Activated CD8-positive, alpha-beta memory T cell treated with anti-CD3 and anti-CD28 coated beads for 4 hours (primary cell): ENCODE results near the gene SLC7A7.
"Not testable (repeated sequence)": the region's sequence is repeated elsewhere in the genome, so short reads cannot be mapped to it uniquely, and the experiment has no call there.

Experiments used
- DNase-seq, 2 donors: peaks; one replicate each; pipeline ENCODE4 v3.0.0-alpha.2; 2020; ENCODE audit warnings: low read depth in 2 of 2

The SLC7A7 gene

GRCh38 chr14:22793550-22793949, 21.7 kb downstream of the SLC7A7 start:
- DNase-seq: not testable (repeated sequence)

- no peak for DNase-seq
Measured at GRCh38 chr14:22792158-22792557, 23.1 kb downstream of the SLC7A7 start.

GRCh38 chr14:22791301-22791700, 23.9 kb downstream of the SLC7A7 start:
- no peak for DNase-seq

DNA sequence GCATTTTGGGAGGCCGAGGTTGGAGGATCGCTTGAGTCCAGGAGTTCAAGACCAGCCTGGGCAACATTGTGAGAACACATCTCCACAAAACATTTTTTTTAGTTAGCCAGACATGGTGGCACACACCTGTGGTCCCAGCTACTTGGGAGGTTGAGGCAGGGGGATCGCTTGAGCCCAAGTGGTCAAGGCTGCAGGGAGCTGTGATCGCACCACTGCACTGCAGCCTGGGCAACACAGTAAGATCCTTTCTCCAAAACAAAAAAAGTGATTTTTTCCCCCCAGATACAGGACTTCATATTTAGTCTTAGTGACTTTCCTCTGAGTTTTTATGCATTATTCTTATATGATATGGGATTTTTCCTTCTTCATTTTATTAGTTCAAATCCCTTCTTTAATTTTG, 28.6 kb downstream of the SLC7A7 start:
- no peak for DNase-seq

DNA sequence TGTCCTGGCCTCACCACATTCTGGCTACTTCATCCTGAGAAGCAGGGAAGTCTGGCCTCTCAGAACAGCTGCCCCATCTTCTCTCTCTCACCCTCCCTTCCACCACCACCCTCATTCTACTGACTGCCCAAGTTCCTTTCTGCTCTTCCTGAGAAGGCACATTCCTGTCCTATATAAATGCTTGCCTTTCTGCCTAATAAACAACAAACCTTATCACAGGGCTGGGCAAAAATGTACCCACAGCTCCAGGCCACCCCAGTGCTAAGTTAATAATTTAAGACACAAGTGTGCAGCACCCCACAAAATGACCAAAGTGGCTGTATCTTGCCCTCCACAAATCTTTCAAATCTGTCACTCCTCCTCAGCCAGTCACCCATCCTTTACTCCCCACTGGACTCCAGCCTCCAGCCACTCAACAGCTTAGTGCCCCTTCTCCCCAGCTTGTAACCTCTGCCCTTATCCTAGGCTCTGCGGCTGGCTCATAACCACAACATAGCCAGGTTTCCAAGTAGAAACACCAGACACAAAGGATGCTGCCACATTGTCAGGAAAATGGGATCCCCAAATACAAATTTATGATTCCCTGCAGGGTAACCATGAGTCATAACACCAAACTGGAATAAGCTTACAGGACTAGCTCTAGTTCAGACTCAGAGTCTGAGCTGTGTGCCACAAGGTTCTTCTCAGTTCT, 33.8 kb downstream of the SLC7A7 start:
- no peak for DNase-seq

DNA sequence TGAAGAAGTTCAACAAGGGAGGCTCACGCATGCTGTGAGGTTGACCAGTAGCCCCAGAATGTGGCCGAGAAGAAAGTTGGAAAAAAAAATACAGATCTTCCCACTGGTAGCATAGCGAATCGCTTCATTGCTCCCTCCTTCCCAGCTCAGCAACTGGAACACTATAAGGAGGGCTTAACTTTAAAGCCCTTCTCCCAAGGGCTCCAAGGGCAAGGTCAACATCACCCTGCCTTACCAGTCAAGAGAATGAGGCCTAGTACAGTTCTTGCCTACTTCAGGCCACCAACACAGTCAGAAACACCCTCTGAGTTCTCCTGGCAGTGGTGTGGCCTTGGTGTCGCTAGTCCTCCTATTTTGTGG, 34.3 kb downstream of the SLC7A7 start:
- DNase-seq: no peak

DNA sequence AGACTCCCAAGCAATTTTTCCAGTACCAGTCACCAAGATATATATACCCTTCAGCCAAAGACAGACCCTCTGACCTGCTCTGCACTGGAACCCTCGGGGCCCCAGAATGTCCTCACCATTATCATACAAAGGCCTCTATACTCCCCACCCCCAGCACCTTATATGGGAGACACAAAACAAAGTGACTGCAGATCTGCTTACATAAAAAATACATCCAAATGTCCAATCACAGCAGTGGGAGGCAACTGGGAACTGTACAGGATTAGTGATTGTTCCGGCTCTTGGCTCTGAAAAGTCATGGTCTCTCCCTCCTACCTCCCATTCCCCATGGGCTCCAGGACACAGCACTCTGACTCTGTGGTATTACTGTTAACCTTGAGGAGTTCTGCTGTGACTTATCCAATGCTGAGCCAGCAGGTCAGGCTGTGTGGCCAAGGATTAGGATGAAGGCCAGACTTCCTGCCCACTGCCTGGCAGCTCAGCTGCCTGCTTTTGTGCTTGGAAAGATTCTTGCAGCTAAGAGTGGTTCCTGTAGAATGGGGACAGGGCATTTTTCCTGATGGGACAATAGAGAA, 35.0 kb downstream of the SLC7A7 start:
- no peak for DNase-seq

DNA sequence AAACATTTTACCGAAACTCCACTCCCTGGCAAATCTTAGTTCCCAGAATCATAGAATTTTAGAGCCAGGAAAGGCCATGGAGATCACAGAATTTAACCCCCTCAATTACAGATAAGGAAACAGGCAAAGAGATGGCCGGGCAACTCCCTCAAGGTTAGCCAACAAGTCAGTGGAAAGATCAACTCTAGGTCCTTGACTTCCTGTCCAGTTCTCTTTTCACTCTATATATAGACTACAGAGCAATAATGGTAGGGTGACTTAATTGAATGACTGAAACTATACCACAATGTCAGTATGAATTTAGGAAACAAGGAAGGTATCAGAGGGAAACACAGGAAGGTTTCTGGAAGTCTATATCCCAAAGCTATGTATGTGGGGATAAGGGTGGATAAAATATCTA, 37.2 kb downstream of the SLC7A7 start:
- DNase-seq: no peak

DNA sequence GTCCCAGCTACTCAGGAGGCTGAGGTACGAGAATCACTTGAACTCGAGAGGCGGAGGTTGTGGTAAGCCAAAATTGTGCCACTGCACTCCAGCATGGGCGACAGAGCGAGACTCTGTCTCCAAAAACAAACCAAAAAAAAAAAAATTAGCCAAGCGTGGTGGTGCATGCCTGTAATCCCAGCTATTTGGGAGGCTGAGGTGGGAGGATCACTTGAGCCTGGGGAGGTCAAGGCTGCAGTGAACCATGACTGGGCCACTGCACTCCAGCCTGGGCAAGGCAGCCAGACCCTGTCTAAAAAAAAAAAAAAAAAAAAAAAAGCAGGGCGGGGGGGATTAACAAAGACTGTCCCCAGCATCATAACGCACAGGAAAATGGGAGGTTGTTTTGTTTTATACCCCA, 38.4 kb downstream of the SLC7A7 start:
- DNase-seq: not testable (repeated sequence)

- DNase-seq: no peak
Measured at GRCh38 chr14:22776215-22776614, 39.0 kb downstream of the SLC7A7 start.

GRCh38 chr14:22774011-22774706, 41.1 kb downstream of the SLC7A7 start:
- no peak for DNase-seq

GRCh38 chr14:22773162-22774010, 41.8 kb downstream of the SLC7A7 start:
- DNase-seq: no peak

- no peak for DNase-seq
Measured at GRCh38 chr14:22772725-22773124, 42.5 kb downstream of the SLC7A7 start.

GRCh38 chr14:22770481-22771187, 44.6 kb downstream of the SLC7A7 start:
- no peak for DNase-seq

DNA sequence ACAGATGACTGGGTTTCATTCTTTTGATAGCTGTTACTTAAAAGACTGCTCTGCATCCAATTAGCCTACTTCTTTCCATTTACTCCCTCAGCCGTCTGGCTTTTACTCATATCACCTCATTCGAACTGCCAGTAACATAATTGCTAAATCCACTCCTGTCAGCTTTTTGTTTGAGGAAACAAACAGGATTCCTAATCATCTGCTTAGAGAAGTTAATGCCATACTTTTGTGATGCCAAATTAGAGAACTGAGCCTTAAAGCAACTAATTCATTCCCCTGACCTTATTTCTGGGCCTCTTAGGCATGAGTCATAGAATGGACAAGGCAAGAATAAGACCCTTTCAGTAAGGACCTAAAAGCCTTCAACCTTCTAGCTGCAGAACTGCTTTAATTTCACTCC, 45.9 kb downstream of the SLC7A7 start:
- DNase-seq: no peak

DNA sequence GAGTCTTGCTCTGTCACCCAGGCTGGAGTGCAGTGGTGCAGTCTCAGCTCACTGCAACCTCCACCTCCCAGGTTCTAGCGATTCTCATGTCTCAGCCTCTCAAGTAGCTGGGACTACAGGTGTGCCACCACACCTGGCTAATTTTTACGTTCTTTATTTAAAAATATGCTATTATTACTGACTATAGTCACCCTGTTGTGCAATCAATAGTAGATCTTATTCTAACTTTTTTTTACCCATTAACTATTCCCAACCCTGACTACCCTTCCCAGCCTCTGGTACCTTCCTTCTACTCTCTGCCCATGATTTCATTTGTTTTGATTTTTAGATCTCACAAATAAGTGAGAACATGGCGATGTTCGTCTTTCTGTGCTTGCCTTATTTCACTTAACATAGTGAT, 46.3 kb downstream of the SLC7A7 start:
- DNase-seq: no peak

- DNase-seq: no peak
Measured at GRCh38 chr14:22767323-22767589, 48.0 kb downstream of the SLC7A7 start.

DNA sequence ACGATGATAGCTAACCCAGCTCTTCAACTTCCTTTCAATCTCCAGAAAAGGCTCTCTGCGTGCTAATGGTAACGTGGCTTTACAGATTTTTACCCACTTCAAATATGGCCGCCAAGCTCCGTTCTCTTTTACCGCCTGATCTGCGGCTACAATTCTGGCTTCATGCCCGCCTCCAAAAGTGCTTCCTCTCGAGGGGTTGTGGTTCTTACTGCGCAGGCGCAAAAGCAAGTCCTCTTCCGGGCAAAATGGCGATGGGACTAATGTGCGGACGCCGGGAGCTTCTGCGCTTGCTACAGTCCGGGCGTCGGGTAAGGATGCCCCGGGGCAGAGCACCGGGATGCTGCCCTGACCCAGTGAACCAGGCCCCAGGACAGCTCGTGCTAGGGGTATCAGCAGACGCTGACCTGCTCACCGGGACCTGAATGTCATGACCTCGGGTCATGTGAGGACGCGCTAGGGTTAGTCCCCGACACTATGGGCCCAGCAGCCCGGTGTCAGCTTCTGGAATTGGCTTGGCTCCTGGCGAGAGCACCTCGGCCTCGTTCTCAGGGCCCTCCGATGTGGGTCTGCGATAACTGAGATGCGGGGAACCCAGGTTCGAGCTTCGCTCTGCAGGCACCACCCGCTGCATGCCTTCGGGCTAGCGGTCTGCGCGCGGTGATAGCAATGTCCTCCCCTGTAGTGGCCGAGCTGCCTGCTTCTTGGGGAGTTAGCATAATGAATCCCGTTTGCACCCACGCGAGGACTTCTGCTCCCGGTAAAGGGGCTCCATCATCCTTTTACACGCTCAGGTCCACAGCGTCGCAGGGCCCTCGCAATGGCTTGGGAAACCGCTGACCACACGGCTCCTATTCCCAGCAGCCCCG, 48.5 kb downstream of the SLC7A7 start, which contains the start of gene OXA1L:
Gene OXA1L, plus strand, starts transcription at position 232 of the 866 bp plus-strand sequence. Its CDS starts 14 bp downstream, at position 246.
- peak; percentile 90 to 94 for DNase-seq

DNA sequence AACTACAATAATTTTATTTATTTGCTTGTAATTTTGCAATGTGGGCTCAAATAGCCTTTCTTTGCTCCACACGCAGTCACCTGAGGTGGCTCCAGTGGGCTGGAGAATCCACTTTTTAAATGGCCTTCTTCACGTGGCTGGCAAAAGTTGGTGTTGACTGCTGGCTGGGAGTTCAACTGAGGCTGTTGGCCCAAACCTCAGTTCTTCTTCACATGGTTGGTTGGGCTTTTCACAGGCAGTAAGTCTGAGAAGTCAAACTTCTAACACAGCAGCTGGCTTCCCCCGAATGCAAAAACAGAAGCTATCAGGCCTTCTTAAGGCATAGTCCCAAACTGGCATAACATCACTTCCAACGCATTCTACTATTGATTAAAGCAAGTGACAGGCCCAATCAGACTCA, 50.9 kb downstream of the SLC7A7 start:
- no peak for DNase-seq

DNA sequence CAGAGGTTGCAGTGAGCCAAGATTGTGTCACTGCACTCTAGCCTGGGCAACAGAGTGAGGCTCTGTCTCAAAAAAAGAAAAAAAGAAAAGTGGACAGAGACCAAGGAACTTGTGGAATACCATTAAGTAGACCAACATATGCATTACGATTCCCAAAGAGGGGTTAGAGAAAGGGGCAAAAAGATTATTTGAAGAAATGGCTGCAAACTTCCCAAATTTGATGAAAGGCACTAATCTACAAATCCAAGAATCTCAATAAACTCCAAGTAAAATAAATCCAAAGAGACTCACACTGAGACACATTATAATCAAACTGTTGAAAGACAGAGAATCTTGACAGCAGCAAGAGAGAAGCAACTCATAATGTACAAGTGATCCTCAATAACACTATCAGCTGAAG, 53.5 kb downstream of the SLC7A7 start:
- DNase-seq: no peak
